ELF-1 (cell line): ENCODE measurements around the gene RXFP3.
"Not testable (repeated sequence)": the region's sequence is repeated elsewhere in the genome, so short reads cannot be mapped to it uniquely, and the experiment has no call there.

Source experiments
- DNase-seq: peaks from one replicate; pipeline ENCODE4 v3.0.0-alpha.2; 2016; ENCODE audit warnings: low read depth, low spot score

Gene RXFP3

DNA sequence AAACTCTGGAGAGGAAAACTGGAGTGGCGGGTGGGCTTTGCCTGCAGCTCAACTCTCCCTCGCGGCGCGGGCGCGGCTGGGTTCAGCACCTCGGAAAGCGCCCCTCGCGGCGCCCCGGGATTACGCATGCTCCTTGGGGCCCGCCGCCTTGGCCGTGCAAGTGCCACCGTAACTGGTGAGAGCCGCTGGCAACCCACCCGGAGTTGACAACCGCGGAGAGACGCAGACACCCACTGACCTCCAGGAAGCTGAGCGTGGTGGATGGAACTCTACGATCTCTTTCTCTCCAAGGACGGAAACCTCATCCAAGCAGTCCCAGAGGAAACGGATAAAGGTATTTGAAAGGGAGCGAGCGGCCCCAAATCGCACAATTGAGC is 194 bp upstream of the RXFP3 start:
- DNase-seq = peak; percentile 80

DNA sequence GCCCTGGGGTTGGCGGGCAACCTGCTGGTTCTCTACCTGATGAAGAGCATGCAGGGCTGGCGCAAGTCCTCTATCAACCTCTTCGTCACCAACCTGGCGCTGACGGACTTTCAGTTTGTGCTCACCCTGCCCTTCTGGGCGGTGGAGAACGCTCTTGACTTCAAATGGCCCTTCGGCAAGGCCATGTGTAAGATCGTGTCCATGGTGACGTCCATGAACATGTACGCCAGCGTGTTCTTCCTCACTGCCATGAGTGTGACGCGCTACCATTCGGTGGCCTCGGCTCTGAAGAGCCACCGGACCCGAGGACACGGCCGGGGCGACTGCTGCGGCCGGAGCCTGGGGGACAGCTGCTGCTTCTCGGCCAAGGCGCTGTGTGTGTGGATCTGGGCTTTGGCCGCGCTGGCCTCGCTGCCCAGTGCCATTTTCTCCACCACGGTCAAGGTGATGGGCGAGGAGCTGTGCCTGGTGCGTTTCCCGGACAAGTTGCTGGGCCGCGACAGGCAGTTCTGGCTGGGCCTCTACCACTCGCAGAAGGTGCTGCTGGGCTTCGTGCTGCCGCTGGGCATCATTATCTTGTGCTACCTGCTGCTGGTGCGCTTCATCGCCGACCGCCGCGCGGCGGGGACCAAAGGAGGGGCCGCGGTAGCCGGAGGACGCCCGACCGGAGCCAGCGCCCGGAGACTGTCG is 976 bp downstream of the RXFP3 start:
- DNase-seq = no peak

DNA sequence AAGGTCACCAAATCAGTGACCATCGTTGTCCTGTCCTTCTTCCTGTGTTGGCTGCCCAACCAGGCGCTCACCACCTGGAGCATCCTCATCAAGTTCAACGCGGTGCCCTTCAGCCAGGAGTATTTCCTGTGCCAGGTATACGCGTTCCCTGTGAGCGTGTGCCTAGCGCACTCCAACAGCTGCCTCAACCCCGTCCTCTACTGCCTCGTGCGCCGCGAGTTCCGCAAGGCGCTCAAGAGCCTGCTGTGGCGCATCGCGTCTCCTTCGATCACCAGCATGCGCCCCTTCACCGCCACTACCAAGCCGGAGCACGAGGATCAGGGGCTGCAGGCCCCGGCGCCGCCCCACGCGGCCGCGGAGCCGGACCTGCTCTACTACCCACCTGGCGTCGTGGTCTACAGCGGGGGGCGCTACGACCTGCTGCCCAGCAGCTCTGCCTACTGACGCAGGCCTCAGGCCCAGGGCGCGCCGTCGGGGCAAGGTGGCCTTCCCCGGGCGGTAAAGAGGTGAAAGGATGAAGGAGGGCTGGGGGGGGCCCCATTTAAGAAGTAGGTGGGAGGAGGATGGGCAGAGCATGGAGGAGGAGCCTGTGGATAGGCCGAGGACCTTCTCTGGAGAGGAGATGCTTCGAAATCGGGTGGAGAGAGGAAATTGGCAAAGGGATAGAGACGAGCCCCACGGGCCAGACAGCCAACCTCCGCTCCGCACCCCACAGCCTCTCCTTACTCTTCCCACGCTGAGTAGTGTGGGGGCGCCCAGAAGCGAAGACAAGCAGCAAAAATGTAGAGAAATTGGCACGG is 1.7 kb downstream of the RXFP3 start:
- no peak for DNase-seq

DNA sequence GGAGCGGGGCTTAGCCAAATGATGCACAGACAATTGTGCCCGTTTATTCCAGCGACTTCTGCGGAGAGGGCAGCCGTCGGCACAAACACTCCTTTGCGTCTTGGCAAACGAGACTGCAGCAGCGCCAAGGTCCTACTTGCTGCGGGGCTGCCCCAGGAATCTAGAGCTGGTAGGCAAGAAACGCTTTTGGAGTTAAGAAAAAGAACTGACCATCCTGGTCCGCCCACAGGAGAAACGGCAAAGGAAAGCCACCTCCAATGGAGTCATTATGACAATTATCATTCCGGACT is 2.3 kb downstream of the RXFP3 start:
- no peak for DNase-seq

DNA sequence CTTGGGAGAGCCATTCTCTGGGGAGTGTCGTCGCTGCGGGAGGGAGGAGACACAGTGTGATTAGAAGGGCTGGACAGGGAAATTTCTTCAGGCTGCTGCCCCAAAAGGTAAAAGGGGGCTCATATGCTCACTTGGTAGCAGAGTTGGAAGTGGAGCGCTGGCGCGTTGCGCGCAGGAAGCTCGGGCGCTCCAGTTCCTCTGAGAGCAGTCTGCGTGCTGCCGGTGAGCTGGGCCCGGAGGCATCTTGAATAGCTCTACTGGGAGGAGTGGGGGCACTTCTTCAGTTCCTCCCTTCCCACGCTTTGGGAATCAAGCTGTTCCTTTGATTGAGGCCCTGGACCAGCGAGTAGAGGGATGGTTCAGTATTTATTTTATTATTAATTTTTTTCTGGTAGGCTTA is 2.7 kb downstream of the RXFP3 start:
- DNase-seq = no peak

DNA sequence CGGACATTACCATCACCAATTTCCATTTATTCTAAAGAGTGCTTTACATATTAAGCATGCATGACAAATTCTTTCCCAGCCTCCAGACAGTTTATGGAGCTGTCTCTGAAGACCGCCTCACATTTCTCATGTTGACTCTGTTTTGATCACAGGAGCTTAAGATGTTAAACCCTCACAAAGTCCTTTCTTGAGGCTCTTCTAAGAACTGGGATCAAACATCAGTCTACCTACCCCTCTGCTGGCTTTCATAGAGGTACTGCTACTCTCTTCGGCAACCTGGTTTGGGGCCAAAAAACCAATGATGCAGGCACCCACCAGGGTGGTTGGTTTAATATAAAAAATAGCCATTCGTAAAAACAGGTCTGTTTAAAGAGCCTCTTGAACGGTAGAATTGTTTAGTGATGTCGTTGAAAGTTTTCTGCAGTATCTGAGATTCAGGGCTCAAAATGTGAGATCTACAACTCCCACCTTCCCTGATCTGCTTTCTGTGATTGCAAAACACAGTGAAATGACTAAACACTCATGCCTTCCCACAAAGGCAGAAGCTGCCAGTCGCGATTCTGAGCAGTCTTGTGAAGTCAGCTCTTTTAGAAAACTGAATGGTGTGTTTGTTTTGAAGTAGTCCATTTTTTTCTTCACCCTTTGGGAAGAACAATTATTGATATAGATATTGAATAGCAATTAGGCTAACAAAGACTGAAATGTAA is 3.5 kb downstream of the RXFP3 start:
- DNase-seq = no peak

DNA sequence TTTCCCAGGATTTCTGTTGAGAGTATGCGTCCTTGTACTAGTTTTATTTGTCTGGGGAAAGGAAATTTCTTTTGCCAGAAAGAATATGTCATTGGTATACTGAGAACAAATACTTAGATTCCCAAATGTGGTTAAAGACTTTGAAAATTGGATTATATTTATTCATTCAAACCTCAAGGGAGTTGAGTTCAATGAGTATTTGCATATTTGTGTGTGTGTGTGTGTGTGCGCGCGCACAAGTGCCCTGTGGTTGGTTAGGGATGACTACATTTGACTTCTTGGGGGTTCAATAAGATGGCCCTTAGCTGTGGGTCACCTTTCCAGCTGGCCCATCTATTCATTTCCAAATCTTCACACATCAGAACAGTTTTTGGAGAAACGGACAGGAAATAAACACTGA is 4.9 kb downstream of the RXFP3 start:
- no peak for DNase-seq

DNA sequence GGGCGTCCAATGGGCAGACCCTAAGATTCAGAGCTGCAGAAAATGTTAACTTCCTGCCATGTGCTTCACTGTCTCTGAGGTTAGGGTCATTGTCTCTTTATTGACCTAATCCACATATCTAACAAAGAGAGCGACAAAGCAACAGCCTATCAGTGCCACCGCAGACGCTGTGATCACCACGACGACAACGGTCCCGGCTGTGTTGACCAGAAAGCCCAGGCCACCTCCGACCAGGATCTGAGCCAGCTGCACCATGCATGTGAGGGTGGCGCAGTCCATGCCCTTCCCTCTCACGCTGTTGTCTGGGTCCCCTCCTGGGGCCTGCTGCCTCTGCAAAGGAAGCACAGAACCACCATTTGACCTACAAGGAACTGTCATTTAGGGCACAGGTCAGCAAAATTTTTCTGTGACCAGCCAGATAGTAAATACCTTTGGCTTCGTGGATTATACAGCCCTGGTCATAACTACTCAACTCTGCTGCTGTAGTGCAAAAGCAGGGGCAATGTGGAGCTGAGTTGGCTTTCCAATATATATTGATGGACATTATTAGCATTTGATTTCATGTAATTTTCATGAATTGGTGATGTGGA is 8.5 kb downstream of the RXFP3 start:
- no peak for DNase-seq

DNA sequence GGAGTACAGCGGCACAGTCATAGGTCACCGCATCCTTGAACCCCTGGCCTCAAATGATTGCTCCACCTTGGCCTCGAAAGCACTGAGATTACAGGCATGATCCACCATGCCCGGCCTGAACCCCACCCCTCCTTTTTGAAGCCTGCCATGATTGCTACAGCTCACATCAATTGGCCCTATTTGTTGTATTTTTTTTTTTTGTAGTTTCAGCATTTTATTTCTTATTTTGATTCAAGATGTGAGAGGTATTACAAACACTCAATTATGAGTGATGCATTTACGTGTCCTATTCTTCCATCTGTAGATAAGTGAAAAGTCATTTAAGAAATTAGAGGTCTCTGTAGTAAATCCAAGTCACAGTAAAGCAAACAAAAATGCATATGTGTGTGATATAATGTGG is 16.0 kb downstream of the RXFP3 start:
- DNase-seq = not testable (repeated sequence)

DNA sequence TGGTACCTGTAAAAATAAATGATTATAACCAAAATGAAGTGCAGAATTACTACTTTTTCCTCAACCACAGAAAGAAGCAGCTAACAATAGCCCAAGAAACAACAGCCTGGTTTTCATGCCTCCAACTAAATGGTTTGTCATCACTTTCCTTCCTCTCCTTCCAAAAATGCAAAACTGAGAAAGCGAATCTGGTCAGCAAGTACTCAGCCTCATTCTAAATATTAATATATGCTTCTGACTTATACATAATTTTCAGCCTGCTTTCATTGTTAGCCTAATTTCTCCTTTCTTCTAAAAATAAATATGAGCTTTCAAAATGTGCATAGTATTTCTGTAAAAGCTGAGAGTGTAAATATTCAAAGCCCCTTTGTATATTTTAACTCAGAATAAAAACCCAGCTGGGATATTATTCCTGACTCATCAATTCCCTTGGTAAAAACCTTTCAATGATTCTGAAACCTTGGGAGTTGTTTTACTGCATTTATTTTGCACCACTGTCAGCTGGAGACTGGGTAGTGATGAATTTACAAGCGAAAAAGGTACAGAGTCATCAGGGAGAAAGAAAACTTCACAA is 21.5 kb downstream of the RXFP3 start:
- DNase-seq = no peak

DNA sequence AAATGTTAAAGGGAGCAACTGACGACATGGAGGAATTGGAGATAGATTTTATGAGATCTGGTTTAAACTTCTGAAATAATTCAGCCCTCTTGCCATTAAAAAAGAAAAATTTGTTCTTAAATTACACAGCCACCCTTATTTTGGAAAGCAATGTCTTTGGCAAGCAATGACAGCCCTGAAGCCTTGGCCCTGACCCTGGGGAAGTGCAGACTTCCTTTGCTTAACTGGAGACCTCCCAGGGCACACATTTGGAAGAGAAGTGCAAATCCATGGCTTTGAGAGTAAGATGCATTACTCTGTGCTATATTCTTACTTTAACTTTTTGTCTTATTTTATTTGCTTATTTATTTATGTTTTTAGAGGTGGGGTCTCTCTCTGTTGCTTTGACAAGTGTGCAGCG is 22.0 kb downstream of the RXFP3 start:
- DNase-seq = no peak

DNA sequence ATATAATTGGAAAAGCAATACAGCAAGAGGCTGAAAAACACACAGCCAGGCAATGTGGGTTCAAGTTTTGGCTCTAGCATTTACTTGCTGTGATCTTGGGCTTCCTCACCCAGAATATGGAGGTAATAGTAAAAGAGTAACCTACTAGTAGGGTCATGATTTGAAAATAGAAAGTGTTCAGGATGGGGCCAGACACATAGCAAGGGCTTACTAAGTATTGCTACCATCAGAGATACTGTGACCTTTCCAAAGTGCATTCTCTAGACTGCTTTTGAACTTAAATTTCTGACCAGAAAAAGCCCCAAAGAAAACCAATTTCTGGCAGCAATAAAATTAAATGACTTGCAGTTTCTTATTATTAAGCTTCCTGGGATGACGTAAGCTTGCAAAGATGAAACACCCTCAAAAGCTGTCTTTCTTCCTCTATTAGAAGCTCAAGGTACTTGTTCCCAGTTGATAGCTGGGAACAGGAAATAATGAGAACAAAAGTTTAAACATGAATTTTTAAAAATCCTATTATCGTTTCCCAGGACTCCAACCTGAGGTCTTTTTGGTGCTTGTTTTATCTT is 28.0 kb downstream of the RXFP3 start:
- no peak for DNase-seq

DNA sequence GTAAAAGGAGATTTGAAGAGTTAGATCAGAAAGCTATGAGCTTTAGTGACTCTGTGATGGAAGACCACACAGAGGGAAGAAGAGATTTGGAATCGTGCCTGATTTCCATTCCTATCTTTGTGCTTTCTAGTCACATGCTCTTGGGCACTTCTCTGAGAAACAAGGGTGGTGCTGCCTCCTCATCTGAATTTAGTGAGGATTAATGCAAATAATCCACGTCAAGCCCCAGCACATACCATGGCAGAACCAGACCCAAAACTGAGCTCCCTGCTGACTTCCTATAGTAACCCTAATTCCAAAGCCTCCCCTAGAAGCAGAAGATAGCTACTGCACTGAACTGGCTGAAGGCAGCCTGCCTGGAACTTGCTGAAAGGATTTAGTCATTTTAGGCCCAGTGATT is 30.6 kb downstream of the RXFP3 start:
- DNase-seq = no peak

DNA sequence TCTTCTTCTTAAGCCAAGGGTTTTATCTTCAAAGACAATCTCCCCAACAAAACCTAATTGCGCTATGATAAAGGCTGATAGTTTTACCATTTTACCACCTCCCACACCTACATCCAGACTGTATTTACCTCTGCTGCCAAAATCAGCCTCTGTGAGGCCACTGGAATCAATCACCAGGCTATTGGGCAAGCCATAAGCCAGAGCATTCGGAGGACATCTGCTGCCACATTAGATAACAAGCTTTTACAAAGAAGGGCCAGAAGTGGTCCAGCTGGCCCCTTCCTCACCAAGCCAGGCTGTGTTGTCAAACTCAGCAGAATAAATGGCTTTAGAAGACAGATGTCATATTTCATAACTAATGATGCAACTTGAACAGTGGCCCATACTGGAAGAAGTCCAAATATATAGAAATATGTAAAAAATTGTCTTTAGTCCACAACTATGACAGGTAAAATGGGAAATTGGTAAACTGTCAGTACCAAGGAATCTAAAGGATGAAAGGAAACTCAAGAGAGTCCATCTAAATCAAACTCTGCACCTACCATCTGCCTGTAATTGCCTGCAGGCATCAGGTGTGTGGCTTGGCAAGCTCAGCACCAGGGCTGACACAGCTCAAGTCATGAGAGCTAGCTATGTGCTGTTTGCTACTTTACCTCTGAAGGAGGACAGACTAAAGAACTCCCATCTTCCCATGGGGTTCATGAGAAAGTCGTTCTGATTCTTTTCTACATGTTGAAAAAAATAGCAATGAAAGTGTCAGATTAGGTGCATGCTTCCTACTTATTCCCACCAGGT is 32.2 kb downstream of the RXFP3 start:
- DNase-seq = no peak

DNA sequence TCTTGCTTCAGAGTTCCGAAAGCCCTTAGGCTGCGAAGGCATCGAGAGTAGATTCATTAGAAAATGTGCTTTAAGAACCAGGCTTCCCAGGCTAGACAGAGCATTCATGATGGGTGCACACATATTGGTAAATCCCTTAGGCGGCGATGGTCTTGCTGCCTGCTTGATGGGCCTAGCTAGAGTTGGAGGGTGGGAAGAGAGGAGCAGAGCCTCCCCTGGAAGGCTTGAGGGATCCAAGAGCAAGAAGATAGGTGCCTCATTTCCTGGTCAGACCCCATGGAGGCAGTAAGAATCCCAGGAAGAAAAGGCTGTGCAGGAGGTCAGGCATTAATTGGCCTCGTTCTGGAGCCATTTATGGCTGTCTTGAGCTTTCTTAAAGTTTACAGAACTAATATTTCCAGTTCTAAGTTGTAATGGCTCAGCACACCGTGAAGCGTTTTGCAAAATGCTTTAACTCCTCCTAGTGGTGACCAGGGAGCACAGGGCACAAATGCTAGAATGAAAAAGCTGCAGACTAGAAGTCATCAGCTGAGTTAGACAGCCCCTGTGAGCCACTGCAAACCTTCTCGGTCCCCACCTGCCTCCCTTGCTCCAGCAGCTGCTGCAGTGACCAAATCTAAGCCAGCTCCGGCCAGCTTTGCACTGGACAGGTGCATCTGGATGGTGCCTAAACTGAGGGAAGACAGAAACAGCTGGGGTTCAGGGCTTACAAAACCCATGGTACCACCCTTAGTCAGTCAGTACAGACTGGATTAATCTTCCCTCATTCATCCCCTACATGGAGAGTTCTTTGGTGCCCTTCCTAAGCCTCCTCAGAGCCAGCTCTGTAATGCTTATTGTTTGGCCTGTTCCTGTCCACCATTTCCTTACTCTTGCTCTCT is 33.6 kb downstream of the RXFP3 start:
- peak; percentile 60 for DNase-seq

DNA sequence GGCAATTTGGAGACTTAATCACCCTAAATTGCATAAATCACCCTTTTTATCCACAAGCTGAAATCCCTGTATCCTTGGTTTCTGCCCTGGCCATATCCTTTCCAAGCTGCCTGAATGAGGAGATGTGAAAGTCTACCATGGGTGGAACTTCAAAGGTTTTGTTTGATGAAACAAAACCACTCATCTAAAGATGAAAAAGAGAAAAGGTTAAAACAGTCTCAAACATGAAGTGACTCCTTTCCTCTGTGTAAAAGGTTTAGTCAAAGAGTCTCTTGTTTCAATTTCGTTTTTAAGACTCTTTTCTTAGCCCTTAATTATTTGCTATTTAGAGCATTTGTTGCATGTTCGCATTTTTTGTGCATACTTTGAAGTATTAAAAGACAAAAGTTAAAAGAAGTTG is 37.1 kb downstream of the RXFP3 start:
- DNase-seq = no peak

DNA sequence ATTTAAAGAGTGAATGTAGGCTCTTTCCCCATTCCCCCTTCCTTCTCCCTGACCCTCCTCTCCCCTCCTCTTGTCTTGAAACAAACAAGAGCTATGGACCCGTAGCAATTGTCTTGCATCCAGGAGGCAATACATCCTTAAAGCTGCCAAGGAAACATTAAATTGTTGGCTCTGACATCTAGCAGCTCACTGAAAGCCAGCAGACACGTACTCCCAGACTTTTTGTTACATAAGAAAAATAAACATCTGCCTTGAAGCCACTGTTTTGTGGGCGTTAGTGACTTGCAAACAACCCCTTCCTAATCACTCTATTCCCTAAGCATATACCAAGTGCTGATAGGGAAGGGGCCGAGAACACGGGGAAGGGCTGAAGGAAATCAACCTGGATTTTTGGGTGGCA is 39.7 kb downstream of the RXFP3 start:
- no peak for DNase-seq

DNA sequence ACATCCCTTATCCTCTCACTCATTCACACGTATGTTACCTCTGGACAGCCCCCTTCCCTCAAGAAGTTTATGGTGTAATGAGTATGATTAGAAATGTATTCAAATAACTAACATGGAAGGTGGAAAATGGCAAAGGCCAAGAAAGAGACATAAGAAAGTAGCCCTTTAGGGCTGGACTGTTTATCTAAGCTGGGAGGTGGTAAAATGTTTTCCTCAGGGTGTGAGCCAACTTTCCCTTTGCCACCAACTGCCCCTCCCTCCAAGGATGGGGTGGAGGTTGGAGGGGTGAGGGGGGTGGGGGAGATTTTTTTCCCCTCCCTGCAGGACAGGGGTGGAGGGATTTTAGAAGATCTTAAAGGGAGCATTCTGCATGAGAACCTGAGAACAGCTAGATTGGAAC is 40.1 kb downstream of the RXFP3 start:
- no peak for DNase-seq

DNA sequence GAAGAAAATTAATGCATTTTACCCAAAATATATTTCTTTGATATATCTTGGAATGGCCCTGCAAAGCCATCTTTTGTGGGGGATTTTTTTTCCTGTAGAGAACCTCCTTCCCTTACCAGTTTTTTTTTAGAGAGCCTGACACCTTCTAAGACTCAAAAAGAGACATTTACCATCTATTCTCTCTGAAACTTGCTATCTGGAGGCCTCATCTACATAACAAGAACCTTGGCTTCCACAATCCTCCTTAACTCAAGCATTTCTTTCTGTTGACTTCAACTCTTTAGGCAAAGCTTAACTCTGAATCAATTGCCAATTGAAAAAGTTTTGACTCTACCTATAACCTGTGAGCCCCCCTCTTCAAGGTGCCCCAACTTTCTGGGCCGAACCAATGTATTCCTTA is 42.1 kb downstream of the RXFP3 start:
- peak; percentile 10 for DNase-seq

DNA sequence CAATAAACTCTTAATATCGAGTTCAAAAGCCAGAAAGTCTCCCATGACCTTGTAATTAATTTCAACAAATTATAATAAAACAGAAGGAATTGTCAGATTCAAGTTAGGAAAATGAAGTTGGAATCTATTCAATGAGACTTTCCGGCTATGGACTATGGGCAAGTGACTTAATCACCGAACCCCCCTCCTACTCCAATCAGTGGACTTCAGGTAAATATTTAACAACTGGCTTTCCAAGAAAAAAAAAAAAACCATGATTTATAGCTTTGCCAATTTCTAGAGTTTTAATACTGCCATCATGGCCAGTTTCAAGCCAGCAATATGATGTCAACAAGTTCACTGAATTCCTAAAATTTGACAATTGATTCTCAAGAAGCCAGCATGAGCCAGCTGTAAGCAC is 43.8 kb downstream of the RXFP3 start:
- no peak for DNase-seq
